Liver (tissue), 3 donors: Measurements from ENCODE around the gene HOXA5.

Experiments
- ATF3 ChIP-seq: IDR thresholded peaks from 2 replicates; pipeline ENCODE4 v1.6.1; 2016; ENCODE audit warnings: antibody characterized with exemption
- CTCF ChIP-seq: fragments of 150-350 bp; IDR thresholded peaks from 2 replicates; pipeline ENCODE4 v1.5.1; 2017; ENCODE audit warnings: improper control_type of control experiment, low read depth, low read length; ENCODE audit not compliant: missing input control
- FOXA2 ChIP-seq: IDR thresholded peaks from 2 replicates; pipeline ENCODE4 v1.6.1; 2016; ENCODE audit warnings: antibody characterized with exemption
- MAX ChIP-seq: IDR thresholded peaks from 2 replicates; pipeline ENCODE4 v1.6.1; 2016; ENCODE audit warnings: antibody characterized with exemption
- TAF1 ChIP-seq: conservative IDR thresholded peaks from 2 replicates; pipeline ENCODE4 v1.6.1; 2016; ENCODE audit warnings: antibody characterized with exemption, mild to moderate bottlenecking
- YY1 ChIP-seq: IDR thresholded peaks from 2 replicates; pipeline ENCODE4 v1.6.1; 2016; ENCODE audit warnings: antibody characterized with exemption, mild to moderate bottlenecking
- ZBTB33 ChIP-seq: IDR thresholded peaks from 2 replicates; pipeline ENCODE4 v1.6.1; 2016; ENCODE audit warnings: antibody characterized with exemption
- donor health status: healthy.
- donor health status: healthy.

- TF ChIP-seq CTCF (no peak), YY1 (no peak), ZBTB33 (no peak), MAX (no peak), TAF1 (no peak), ATF3 (no peak), FOXA2 (no peak)
Measured at GRCh38 chr7:27180431-27181420, 37.2 kb upstream of the HOXA5 start.
